ENCODE results near the gene FSHR. TPM values are rescaled to one million over a fixed set of nuclear protein-coding genes. Genes with fewer than 3 reads are reported as not detected.

FSHR gene
- total RNA-seq, 1 donor from 2014 or later = not detected

DNA sequence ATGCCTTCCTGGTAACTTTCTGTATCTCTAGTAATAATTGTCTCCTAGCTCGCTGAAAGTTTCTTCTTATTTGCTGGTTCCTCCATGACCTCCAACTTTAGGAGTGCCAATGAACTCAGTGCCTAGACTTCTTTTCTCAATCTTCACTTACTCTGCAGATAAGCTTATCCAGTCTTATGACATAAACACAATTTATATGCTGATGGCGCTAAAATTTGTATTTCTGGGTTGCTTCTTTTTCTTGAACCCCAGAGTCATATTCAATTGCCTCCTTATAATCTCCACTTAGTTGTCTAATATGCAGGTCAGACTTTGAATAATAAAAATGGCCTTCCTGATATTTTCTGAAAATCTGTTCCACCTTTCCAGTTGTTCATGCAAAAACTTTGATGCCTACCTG, 182.5 kb downstream of the FSHR start:
- DNase-seq (ENCODE audit: low spot score) = no peak
- ATAC-seq = no peak

DNA sequence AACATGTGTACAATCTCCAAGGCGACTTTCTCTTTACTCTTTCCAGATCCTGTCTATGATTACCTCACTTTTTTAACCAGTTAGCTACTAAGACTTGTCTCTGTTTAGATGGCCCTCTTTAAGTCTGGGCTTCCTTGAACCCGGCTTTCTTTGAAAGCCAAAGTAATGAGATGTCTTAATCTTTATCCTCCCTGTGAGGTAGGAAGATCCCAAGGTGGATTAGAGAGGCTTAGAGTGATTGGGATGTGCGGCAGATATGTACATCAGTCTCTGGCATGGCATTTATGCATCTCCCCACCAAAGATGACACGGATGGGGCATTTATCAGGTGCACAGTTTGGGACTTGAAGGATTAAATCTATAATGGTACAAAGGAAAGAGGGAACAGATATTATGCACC, 186.3 kb downstream of the FSHR start:
- ATAC-seq (no peak), DNase-seq (ENCODE audit: low spot score) (no peak)

DNA sequence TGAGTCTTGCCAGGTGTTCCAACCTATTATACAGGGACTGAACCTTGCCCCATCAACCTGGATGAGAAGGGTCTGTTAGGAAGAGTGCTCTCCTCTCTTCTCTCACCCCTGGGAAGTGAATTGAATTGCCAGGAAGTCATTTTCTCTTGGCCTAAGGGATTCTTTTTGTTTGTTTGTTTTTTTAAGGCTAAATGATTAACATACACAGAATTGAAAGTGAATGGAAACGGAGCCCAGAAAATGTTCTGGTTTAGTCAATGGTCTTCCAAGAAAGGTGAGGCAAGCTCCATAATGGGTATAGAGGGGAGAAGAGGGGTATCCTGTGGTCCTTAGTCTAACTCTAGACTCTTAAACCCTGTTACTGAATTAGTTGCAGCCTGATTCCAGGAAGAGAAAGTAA, 189.1 kb downstream of the FSHR start:
- ATAC-seq = peak; percentile 47
- no peak for DNase-seq (ENCODE audit: low spot score)

DNA sequence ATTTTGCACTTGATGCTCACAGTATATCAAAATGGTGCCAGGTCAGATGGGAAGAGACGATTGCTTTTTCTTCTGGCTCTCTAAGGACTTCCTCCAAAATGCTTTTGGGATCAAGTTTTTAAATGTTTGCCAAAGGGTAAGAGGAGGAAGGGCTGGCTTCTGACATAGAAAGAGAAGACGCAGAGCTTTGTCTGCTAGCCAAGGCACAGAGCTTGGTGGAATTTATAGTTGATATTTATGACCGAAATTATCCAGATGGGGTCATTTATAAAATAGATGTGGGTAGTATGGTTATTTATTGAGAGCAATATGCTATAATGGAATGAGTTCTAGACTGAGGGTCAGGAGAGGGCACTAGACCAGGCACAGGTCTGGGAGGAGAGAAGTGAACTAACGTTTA, 193.3 kb downstream of the FSHR start:
- ATAC-seq = no peak
- DNase-seq (ENCODE audit: low spot score) = no peak

DNA sequence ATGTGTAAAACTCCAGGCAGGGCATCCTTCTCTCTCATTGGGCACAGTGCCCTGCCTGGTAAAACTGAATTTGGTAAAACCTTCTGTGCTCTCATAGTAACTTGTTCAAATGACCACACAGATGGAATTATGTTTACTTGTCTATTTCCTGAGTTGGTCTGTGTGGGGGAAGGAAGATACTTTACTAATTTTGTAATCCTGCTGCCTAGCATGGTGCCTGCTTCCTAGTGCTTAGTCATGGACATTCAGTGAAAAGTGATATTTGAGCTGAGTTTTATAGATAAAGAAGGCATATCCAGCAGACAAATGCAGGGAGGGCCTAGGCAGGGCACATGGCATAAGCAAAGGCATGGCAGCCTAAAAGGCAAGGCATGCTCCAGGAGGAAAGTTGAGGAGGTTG, 199.4 kb downstream of the FSHR start:
- DNase-seq (ENCODE audit: low spot score) = no peak
- no peak for ATAC-seq

DNA sequence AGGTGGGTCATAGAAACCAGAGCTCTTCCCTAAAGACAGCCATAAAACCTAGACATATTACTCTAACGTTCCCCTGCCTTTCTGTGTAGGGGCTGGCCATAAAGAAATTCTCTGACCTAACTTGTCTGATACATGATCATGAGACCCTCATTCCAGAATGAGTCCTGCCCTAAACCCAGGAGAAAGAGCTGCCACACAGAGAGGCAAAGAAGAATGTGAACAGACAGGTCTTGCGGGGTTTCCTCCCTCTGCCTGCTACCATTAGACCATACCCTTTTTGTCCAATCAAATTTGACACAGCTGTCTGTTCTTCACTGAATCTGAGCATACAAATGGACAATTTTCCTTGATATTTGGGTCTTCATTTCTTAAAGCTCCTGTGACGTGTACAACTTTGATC, 200.0 kb downstream of the FSHR start:
- ATAC-seq (no peak), DNase-seq (ENCODE audit: low spot score) (no peak)

DNA sequence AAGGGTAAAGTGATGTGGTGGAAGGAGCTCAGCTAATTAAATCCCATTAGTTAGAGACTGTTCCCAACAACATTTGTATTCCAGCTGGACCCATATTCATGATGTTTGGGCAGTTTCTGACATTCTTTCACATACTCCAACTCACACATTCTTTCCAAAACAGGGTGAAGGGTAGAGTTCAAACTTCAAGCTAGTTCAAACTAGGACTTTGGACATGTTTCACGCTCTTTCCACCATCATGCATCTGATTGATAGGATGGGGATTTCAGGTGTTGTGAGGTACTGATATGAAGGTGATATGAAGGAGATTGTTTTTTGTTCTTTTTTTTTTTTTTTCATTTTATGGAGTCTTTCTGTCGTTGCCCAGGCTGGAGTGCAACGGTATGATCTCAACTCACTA, 201.7 kb downstream of the FSHR start:
- DNase-seq (ENCODE audit: low spot score) (no peak), ATAC-seq (peak; percentile 73)

DNA sequence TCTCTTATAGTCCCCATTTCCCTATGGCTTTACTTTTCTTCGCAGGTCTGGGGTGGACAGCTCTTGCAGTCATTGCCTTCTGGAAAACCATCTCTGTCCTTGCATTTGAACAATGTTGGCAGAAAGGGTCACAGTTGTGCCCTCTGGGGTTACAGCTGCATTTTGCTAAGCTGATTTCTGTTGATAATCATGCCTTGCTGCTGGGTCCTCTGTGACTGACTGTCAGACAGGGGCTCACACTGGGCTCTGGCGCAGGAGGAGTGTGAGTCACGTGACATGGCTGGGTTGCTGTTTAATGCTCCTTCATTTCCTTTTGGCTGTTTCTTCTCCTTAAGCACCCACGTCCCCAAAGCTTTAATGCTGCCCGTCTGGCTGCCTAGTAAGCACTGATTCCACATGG, 202.2 kb downstream of the FSHR start:
- no peak for ATAC-seq
- no peak for DNase-seq (ENCODE audit: low spot score)

DNA sequence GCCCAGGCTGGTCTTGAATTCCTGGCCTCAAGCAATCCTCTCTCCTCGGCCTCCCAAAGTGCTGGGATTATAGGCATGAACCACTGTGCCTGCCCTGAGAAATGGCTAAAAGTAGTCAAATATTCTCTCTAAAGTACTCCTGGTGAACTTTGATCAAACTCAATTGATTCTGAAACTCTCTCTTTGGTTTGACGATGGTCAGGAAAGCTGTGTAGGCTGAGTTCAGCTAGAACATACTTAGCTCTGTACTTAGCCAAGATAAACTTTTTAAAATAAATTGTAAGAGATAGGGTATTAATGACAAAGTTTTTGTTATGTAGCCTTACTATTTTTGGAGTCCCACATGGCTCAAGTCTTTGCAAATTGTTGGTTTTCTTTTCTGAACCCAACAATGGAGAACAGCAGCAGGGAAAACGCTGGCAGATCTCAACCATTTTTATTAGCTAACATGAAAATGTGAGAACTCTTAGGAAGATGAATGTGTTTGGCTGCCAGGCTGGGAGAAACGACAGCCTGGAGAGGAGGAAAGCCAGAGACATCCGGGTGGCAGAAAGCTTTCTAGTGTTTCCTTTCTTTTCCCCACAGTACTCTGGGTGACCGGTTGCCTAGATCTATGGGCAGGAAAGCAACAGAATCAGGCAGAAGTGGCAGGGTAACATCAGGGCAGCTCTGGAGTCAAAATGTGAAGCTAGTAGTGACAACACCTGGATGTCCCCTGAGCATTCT, 205.8 kb downstream of the FSHR start:
- peak; percentile 86 for ATAC-seq

DNA sequence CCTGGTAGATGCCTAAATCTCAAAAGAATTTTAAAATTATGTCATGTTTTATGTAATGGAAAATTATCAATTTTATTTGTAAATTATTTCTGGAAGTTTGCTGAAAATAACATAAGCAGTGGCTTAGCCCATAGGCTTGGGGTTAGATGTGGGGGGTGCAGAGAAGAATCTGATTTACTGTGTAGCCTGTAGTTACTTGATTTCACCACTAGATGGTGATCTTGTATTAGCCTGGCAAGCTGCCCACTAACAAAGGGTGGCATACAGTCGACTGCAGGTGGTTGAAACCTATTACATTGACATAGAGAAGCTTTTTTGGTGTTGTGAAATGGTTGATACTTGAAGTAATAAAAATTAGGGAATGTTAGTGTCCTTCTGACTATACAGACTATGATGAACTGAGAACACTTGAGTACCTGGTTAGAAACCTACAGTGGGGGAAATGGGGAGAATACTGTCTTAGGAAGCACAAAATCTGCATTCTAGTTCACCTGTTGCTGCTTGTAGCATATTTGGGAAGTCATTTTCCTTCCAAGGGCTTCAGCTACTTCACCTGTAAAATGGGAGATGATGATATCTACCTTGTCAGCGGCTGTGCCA, 207.8 kb downstream of the FSHR start:
- DNase-seq (ENCODE audit: low spot score) (peak; percentile 68), ATAC-seq (peak; percentile 96)

More for the DNA sequence above, 205.8 kb downstream of the FSHR start:
- DNase-seq (ENCODE audit: low spot score) = no peak

DNA sequence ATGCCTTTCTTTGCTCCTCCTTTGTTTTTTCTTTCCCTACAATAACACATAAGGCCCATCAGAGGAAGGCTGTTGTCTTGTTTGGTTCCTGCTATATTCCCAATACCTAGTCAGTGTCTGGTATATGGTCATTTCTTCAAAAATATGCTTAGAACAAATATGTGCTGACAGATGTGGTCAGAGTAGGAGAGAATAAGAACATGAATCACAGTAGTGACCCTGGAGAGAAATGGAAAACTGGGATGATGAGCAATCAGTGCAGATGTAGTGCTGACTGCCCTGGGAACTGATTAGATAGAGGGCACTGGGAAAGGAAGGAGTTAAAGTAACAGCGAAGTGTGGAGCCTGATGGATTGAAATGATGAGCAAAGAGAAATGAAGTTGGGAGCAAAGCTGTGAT, 209.4 kb downstream of the FSHR start:
- DNase-seq (ENCODE audit: low spot score) (no peak), ATAC-seq (no peak)

DNA sequence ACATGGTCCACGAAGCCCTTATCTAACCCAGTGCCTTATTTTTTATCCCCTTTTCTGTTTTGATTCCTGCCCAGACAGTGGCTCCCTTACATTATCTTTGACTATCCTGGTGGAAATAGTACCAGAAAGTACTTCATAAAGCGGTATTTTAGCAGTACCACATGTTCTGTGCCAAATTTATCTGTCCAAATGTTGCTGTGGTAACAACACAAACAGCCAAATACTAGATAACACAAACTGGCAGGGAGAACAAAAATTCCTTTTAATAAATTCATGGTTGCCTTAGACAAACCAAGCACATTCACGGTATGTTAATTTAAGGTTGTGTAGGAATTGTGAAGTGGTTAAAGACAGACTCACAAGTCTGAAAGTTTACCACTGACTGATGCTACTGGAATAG, 210.9 kb downstream of the FSHR start:
- ATAC-seq (no peak), DNase-seq (ENCODE audit: low spot score) (no peak)

DNA sequence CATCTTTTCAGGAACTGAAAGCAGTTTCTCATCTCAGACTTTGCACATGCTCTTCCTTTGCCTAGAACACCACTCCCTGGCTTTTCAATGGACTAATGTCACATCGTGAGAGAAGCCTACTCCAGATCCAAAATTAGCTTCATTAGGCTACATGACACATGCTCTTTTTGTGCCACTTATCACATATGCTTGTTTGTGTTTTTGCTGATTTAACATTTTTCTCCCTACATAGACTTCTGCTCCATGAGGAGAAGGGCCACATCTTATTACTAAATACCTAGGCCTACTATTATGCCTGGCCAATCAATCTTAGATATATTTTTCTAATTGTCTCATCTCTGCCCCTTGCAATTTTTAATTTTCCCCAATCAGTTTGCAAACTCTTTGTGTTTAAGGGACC, 212.4 kb downstream of the FSHR start:
- ATAC-seq (no peak), DNase-seq (ENCODE audit: low spot score) (no peak)

DNA sequence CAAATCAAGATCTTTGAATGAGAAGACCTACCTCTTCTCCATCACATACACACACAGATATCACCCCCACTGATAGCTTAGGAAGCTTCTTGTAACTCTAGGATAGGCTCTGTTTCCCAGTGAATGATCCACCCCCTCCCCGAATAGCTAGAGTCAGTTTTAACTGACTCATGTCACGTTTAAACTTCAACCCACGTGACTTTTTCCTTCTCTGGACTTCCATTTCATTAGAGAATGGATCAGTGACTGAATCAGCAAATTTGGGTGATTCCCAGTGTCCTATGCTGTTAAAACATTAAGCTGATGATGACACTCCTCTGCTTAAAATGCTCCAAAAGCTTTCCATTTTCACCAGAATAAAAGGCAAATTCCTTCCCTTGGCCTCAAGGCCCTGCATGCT, 212.9 kb downstream of the FSHR start:
- DNase-seq (ENCODE audit: low spot score) (no peak), ATAC-seq (no peak)

DNA sequence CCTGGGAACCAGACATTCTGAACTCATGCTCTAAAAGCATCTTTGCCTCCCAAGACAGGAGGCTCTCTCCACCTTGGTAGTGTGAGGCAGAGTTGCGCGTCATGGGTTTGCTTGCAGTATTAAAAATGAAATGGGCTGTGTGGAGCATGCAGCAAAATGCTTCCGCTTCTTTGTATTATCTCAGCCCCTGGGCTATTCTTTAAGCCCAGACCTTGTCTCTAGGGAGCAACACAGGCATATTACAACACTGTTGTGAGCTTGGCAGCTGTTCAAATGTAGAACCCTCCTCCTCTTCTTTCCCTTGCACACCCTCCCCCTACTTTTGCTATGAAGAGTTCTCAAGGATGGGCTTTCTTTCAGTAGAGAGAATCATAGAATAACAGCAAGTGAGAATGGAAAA, 213.7 kb downstream of the FSHR start:
- ATAC-seq = no peak
- DNase-seq (ENCODE audit: low spot score) = no peak

DNA sequence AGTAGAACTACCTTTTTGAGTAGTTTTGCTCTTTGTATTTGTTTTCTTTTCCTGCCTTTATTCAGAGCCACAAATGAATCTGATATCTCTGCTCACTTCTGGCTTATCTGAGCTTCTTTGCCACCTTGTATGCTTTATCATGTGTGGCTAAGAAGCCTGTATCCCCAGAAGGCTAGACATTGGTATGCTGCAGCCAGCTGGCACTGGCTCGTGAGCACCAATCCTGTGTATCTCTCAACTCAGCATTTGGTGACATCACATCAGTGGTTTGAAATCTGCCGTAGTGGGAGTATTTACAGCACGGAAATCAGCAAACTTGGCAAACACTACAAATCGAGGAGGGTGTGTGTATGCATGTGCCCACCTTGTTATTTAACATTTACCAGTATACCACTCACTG, 215.1 kb downstream of the FSHR start:
- no peak for ATAC-seq
- DNase-seq (ENCODE audit: low spot score) = no peak

DNA sequence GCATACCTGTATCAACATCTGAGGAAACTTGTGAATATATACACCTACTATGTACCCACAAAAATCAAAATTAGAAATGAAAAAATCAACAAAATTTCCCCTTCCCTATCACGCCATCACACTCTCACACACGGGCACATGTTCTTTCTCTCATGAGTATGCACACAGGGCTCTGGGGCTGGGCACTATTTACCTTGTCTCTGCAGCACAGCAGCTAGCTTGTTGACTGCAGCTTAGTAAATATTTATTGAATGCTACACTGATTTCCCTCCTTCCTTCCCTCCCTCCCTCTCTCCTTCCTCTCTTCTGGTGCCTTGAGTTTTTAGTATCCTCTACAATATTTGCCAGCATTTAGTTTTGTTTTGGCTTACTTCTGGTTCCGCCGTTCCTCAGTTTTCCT, 216.1 kb downstream of the FSHR start:
- DNase-seq (ENCODE audit: low spot score) = no peak
- ATAC-seq = no peak

DNA sequence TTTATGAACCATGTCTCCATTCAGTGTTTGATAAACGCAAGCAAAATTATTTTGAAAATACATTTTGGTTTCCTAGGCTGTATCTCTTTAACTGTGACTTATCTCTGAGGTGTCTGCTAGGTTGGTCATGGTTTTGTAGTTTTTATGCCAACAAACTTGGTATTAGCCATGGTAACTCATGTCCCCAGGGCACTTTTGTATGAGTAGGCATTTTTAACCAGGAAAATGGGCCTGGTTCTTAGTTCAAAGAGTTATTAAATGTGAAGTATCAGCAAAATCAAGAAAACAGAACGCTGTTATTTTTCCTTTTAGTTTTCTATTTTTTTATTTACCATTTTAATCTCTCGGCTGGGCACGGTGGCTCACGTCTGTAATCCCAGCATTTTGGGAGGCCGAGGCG, 219.5 kb downstream of the FSHR start:
- DNase-seq (ENCODE audit: low spot score) = no peak
- no peak for ATAC-seq

DNA sequence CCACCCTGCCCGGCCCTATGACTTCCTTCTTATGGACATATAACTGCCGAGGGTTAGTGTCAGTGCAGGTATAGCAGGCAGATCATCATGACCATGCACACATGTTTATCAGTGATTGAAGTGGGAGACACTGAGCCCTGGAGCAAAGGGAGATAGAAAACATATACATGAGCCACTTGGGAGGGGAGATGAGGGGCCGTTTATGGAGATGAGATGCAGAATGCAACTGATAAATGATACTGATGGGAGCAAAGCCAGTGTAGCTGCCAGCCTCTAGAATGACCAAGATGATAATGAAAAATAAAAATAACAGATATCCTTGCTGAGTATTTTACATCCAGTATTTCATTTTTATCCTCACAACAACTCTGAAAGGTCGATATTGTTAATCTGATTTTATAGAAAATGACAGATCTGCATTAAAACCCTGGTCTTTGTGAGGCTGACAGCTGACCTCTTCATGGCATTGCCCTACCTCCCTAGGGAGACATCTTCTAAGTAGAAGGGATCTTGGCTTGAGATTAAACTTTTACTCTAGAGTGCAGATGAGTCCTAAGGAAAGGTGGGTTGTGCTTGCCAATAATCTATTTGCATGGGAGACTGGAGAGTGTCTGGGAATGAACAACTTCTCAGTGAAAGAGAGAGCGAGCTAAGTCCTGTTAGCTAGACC, 220.4 kb downstream of the FSHR start:
- DNase-seq (ENCODE audit: low spot score) (no peak), ATAC-seq (no peak)

DNA sequence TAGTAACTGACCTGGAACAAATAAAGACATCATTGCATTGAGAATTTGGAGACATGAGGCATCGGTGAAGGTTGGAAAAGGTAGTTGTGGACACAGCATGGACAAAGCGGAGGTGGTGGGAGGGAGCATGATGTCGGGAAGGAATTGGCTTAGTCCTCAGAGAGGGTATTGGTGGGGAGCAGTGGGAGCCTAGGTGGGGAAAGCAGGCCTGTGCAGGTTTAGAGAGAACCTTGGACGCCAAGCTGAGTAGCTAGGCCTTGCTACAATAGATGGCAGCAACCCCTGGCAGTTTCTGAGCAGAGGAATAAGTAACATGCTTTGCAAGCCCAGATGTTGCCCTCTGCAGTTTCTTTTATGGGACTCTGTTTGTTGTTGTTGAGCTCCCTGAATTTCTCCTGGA, 221.6 kb downstream of the FSHR start:
- DNase-seq (ENCODE audit: low spot score) (no peak), ATAC-seq (no peak)

DNA sequence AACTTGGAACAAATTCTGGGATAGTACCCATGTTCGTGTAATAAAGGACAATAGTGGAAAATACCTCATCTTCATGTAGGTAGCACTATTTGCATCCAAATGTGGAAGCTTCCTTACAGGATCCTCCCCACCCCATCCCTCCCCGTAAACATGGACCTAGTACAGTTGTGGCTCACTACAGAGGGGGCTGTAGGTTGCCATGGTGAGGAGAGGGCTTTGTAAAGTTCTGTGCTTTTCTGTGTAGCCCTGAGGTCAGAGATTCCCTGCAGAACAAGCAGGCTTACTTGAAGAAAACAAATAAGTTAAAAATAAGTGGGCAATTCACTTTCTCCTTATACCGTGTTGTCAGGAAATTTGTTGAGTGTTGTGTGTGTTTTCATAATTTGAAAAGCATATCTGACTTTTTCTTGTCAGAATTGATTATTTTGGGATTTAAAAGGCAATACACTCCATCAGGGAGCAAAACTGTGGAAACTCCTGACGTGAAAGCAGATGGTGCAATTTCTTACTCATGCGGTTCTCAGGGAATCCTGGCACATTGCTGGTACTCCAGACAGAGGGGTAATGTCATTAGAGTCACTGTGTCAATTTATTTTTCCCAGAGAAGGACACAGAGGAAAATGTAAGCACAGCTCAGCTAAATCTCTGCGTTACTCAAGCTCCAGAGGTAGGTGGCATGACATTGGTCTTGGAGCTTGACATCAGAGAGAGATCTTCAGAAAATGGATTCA, 224.6 kb downstream of the FSHR start:
- no peak for DNase-seq (ENCODE audit: low spot score)
- no peak for ATAC-seq

DNA sequence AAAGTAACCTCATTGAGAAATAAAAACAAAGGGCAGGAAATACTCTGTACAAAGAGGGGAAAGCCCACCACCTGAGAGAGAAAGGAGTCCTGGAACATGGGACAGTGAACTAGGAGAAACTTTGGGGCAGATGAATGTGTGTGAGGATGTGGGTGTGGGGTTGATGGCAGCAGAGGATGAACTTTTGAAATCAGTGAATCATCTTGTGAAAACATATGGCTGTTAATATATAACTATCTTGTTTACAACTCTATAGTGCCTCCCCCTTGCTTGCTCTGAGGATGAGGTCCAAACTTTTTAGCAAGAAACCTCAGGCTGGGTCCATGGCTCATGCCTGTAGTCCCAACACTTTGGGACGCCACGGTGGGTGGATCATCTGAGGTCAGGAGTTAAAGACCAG, 227.0 kb downstream of the FSHR start:
- no peak for ATAC-seq

More for the DNA sequence above, 227.0 kb downstream of the FSHR start:
- no peak for DNase-seq (ENCODE audit: low spot score)

Data from left lobe of liver (tissue), 2 donors.